GM12872 (cell line): ENCODE data around the gene RHBDF1.

ENCODE experiments used
- TF ChIP-seq, protein P1 (sequence below): IDR thresholded peaks from 3 replicates; pipeline ENCODE4 v1.5.1; 2011; ENCODE audit warnings: low read depth, mild to moderate bottlenecking, low read length, moderate library complexity; ENCODE audit not compliant: insufficient read depth

The RHBDF1 gene

DNA sequence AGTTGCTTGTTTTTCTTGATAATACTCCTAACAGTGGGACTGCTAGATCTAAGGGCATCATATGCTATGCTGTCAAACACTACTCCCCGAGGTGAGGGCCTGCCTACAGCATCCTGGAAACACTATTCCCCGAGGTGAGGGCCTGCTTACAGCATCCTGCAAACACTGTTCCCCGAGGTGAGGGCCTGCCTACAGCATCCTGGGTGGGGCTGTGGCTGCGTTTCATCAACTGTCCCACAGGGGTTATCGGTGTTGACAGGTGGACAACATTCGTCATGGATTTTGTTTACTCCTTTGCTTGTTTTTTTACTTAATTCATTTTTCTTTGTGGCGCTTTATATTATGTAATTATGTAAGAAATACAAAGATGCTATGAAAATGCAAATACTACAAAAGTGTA lies 43.6 kb upstream of the RHBDF1 start:
- TF ChIP-seq, protein P1, sequence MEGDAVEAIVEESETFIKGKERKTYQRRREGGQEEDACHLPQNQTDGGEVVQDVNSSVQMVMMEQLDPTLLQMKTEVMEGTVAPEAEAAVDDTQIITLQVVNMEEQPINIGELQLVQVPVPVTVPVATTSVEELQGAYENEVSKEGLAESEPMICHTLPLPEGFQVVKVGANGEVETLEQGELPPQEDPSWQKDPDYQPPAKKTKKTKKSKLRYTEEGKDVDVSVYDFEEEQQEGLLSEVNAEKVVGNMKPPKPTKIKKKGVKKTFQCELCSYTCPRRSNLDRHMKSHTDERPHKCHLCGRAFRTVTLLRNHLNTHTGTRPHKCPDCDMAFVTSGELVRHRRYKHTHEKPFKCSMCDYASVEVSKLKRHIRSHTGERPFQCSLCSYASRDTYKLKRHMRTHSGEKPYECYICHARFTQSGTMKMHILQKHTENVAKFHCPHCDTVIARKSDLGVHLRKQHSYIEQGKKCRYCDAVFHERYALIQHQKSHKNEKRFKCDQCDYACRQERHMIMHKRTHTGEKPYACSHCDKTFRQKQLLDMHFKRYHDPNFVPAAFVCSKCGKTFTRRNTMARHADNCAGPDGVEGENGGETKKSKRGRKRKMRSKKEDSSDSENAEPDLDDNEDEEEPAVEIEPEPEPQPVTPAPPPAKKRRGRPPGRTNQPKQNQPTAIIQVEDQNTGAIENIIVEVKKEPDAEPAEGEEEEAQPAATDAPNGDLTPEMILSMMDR, result no peak

GRCh38 chr16:114327-114726 lies 41.9 kb upstream of the RHBDF1 start:
- TF ChIP-seq, protein P1, result no peak

GRCh38 chr16:112153-112840 lies 39.9 kb upstream of the RHBDF1 start:
- TF ChIP-seq, protein P1, result no peak

GRCh38 chr16:106623-107324 lies 34.3 kb upstream of the RHBDF1 start:
- TF ChIP-seq, protein P1, result peak; percentile 90

- TF ChIP-seq, protein P1, result no peak
Measured at GRCh38 chr16:105521-105920, 33.1 kb upstream of the RHBDF1 start.

DNA sequence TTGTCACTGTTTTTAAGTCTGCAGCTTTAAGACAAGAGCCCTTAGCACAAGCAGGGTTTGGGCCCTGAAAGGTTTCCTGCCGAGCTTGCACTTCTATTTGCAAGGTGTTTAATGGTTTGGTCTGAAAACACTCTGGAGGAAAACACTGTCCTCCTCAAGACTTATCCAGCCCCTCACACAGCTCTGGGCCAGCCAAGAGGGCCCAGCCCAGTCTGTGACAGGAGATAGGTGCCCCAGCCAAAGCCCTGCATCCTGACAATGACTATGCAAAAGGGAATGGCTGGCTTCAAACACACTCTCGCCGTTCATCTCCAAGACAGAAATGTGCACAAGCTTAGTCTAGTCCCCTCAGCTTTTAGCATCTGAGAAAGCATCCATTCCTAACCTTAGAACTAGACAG lies 32.5 kb upstream of the RHBDF1 start:
- TF ChIP-seq, protein P1, result no peak

GRCh38 chr16:104355-104754 lies 31.9 kb upstream of the RHBDF1 start:
- TF ChIP-seq, protein P1, result no peak
